T1000 (cell line): ENCODE results near the gene GJB2.

Source experiments
- DNase-seq: peaks from one replicate; lab custom pipeline; 2025; ENCODE audit warnings: mixed read lengths; lab: John Stamatoyannopoulos, UW

GJB2 gene

DNA sequence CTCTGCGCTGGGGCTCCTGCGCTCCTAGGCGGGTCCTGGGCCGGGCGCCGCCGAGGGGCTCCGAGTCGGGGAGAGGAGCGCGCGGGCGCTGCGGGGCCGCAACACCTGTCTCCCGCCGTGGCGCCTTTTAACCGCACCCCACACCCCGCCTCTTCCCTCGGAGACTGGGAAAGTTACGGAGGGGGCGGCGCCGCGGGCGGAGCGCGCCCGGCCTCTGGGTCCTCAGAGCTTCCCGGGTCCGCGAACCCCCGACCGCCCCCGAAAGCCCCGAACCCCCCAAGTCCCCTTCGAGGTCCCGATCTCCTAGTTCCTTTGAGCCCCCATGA, at the start of gene GJB2:
Gene GJB2 (minus strand): TSS at position 103 of the 326 bp plus-strand sequence. CDS start 3,357 bp downstream, outside the sequence.
- no peak for DNase-seq

DNA sequence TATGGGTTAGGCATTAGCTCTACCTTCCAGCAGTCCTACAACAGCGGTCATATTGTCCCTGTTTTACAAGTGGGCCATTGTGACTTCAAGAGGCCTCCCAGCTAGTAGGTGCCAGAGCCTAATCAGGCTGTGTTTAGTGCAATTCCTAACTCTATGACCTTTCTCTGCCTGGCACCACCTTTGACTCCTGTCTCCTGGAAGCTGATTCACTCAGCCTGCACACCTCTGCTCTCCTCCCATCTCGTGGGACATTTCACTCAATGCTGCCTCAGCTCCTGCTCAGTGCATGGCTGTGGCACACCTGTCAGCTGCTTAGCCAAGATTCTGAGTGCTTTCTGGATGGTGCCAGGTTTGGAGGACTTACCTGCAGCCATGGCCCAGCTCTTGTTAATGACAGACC, 48.9 kb upstream of the GJB2 start:
- DNase-seq: no peak

DNA sequence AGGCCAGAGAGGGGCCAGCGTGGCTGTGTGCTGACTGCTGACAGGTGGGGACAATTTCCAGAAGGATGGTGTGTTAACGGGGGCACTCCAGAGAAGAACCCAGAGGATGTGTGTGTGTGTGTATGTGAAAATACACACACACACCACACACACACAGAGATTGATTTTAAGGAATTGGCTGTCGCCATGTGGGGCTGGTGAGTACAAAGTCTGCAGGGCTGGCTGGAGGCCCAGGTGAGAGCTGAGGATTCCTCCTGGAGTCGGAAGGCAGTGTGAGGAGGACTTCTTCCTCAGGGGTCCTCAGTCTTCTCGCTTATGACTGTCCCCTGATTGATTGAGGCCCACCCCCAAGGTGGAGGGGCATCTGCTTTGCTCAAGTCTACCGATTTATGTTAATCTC, 47.0 kb upstream of the GJB2 start:
- DNase-seq: no peak

DNA sequence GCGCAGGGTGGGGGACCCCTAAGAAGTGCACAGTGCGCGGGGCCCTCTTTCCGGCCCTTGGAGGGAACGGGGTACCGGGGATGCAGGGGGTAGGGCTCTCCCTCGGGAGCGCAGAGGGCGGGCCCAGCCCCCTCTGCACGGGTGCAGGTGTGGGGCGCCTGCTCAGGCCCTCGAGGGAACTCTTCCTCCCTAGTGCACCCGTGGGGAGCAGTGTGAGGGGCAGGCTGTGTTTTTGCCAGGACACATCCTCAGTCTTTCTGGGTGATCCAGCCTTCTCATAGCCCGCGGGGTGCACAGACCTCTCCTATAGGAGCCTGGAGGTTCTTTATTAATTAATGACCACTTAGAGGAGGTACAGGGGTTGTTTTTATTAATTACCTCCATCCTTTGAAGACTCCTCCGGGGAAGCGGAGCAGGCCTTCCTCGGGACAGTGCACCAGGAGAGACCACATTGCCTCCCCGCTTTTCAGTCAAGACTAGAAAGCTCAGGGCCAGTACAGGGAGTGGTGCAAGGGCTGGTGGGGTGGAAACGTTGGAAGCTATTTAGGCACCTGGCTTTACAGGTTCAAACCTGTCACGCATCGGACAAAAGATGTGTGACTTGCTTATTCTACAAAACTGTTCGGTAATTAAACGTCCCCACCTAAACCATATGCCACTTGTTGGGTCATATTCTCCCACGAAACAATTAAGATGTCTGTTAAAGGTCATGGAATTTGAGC, 40.0 kb upstream of the GJB2 start:
- DNase-seq: no peak

DNA sequence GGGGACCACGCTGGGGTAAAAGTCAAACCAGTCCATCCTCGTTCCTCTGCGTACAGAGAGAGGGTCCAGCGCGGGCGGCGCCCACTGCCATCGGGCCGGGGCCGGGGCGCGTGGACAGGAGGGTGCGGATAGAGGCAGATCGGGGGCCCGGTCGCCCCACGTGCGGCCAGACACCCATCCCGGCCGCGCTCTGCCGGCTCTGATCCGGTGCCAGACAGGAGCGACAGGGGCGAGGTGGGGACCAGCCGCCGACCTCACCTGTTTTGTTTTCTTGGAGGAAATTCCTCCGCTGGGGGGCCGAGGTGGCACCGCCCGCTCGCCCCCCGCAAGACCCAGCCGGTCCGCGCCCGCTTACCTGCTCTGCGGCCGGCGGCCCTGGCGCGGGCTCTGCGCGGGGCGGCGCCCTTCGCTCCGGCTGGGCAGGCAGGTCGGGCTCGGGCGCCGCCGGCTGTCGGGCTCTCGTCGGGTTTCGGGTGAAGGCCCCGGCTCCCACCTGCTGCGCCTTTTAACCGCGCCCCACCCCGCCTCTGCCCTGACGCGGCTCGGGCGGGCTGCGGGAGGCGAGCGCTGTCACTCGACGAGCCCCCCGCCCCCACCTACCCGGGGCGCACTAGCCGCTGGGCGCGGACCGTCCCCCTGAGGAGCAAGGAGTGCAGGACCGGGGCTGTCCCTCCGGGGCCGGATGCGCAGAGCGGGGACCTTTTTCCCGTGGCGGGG, 39.3 kb upstream of the GJB2 start, which contains the start of gene GJB6:
Gene GJB6 (minus strand): TSS at position 481 of the 717 bp plus-strand sequence. CDS start 8,839 bp downstream, outside the sequence.
- DNase-seq: no peak

DNA sequence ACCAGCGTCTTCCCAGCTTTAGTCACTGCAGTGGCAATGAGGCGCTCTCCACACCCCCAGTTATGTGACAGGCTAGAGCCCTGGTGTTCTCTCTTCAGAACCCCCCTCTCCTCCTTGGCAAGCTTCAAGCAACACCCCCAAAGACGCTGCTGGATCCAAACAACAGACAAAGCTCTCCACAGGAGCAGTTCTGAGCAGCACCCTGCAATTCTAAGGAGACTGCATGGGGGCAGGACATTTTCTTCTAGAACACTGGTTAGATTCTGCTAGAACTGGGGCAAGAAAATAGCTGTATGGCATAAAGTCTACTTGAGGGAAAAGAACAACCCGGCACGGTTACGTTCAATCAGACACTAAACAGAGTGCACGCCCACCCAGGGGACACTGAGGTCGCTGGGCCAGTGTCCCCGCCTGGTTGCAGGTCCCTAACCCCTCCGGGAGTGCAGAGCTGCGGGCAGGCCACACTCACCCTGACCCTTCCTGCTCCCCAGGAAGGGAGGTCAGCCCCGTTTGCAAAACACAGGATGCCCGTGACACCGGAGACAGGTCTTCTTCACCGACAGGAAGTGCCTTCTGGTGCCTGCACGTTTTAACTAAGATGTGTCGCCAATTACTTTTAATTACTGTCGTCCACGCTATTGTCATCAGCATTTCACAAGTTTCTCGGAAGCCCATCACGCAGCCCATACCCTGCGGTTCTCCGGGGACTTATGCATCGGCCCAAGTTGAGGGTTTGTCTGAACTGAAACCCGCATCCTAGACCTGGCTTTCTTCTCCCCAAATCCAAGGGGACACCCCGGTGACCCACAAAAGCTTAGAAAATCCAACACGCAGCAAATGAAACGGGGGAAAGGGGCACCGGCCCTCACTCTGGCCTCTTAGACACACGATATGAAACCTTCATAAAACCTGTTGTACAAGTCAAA, 38.4 kb upstream of the GJB2 start:
- no peak for DNase-seq

DNA sequence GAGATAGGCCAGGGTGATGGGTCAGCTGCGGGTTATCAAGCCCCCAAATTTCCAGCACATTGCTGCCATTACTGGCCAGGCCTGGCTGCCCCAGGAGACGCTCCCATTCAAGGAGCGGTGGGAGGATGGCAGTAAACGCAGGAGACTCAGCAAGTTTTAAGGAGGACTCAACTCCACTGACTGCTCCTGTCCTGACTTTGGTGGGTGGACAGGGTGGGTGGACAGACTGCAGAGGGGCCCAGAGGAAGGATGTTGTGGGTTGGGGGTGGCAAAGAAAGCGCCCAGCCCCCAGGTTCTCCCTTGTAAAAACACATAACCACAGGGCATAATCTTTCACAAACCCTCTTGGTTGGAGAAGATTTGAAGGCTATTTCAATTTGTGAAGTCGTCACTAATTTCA, 35.0 kb upstream of the GJB2 start:
- DNase-seq: no peak

DNA sequence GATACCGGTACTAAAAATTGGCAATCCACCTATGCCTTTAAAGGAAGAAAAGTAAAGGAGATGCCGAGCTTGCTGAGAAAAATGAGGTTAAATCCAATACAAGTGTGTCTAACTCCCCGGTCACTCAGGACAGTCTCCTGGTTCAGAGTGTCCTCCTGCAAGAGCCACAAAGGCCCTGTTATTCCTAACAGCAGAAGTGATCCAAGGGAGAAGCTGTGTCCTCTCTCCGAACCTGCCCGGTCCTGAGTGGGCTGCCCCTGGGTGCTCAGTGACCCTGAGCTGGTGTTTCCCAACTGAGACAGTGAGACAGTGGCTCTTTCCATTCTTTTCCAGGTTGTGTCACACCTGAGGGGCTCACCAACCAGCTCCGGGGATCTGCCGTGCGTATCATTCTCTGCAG, 34.5 kb upstream of the GJB2 start:
- no peak for DNase-seq

DNA sequence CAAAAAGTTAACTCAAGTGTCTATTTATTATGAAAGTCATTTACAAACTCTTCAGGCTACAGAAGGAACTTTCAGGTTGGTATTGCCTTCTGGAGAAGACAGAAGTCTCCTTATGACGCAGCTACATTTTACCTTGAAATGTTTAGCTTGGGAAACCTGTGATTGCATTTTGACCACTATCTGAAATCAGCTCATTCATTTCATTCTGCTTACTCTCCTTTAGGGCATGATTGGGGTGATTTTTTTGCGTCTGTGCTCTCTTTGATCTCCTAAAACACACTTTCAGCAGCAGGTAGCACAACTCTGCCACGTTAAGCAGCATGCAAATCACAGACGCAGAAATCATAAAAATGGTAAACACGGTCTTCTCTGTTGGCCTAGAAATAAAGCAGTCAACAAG, 29.8 kb upstream of the GJB2 start:
- DNase-seq: no peak

DNA sequence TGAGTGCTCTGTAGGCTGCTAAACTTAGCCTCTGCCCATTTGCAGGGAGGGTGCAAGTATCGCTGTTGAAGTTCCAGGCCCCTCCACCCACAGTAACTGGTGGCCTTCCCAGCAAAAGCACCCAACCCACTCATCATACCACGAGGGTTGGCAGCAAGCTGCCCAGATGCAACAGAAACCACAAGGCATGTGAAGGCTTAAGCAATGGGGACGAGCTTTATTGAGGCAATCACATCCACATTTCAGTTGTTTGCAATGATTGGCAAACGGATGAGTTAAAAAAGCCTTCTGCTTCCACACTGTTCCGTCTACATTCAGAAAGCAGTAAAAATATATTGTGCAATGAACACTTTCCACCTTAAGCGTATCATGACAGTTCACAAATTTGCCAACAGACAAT, 29.0 kb upstream of the GJB2 start:
- DNase-seq: no peak

DNA sequence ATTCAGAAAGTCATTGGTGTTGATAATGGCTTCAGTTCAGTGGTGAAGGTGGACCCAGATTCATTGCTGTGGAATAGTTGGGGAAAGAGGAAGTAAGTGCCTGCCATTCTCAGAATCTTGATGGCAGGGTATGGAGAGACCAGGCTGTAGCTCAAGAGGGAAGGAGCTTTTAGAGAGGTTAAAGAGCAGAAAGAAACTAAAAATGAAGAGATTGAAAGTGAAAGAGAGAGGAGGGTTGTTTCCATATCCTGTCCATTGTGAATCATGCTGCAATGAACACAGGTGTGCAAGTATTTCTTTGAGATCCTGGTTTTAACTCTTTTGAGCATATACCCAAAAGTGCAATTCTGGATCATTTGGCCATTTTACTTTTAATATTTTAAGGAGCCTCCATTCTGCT, 26.8 kb upstream of the GJB2 start:
- no peak for DNase-seq

DNA sequence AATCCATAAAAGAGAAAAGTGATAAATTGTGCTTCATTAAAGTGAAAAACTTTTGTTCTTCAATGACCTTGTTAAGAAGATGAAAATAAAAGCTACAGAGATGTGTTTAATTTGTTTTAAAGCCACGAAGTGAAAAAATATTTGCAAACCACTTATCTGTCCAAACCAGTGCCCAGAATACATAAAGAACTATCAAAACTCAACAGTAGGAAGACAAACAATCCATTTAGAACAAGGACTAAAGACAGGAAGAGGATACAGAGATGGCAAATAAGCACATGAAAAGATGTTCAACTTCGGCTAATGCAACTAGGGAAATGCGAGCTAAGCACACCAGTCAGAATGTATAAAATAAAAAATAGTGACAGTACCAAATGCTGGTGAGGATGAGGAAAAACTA, 24.4 kb upstream of the GJB2 start:
- DNase-seq: no peak

DNA sequence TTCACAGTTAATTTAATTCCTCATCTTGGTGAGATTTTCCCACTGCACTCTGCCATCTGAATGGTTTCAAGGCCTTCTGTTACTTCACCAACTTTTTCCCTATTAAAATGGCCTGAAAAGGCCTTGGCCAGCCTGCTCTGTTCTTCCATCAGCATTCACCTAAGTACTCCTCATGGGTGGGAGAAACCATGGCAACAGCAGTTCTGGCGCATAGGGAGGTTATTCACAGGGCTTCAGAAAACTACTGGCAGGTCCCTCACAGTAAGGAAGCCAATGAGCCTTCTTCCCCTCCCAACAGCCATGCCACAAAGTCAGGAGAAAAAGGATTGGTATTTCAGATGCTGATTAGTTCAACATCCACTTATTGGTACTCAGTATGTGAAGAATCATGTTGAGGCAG, 17.2 kb upstream of the GJB2 start:
- DNase-seq: no peak

DNA sequence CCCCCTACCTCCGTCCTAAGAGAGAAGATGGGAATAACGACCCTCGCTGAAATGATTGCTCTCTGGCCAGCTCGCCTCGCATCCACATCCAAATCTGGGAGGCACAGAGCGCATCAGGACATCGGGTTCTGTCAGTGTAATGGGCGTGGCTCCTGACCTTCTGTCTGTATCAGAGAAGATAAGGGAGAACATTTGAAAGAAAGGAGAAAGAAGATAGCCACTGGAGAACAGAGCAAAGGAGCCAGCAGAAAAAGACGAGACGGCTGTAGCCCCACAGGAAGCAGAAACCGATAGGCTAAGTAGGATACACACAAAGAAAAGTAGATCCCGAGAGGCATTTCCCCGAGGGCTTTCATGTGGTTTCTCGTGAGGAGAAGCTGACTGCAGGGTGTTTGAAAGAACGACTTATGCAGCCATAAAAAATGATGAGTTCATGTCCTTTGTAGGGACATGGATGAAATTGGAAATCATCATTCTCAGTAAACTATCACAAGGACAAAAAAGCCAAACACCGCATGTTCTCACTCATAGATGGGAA, 14.0 kb upstream of the GJB2 start:
- DNase-seq: no peak

DNA sequence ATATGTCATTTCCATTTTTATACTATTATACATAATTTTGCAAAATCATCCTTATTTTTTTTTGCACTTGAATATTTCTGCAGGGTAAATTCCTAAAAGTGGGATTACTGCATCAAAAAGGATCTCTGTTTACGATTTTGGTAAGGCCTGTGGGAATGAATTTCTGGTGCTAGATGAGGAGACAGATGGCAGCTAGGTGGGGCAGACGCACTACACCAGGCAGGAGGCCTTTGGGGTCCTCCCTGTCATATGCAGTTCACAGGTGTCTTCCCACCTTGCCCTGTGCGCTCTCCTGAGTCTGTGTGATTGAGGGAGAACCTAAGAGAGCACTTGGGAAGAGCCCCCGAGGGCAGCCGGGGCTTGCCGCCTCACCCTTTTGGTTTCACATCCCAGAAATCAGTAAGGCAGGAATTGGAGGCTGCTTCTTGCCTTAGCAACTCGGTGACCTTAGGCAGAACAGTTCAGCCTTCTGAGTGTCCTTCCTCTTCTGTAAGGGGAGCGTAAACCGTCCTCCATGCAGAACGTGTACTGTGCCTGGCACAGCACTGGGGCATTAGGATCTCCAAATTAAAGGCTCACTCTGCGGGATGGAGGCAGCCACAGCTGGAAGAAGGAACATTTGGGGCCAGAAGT, 13.4 kb upstream of the GJB2 start:
- no peak for DNase-seq

DNA sequence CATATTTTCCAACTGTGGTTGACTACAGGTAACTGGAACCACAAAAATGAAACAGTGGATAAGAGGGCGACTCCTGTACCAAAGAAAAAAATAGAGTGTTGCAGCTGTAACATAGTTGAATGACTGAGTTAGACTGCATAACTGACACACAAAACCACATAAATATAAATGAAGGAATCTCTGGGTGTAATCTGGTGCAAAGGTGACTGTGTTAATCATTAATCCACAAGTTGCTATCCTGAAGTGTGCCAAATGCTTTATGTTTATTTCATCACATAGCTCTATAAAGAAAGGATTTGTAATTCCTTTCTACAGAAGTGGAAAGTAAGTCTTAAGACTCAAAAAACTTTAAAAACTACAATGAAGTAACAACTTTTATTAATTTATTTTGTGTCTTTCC, 6.0 kb upstream of the GJB2 start:
- no peak for DNase-seq

DNA sequence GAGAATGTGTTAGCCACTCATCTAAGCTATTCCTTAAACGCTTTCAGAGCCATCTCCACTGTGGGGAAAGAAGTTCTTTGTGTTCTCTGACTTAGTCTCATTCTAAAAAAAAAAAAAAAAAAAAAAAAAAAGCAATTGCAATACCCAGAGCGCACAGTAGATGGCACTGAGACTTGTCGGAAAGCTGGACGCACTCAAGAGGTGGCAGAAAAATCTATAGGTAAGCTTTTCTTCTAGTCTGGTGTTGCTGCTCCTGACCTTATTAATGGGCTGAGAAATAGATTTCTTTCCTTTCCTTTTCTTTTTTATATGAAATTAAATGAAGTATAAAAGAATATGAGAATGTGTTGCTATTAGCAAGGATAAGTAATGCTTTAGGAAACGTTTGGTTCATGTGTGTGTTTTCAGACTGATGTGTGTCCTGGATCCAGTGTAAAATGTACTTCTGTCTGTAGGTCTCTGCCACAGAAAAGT, 4.7 kb upstream of the GJB2 start:
- DNase-seq: no peak

DNA sequence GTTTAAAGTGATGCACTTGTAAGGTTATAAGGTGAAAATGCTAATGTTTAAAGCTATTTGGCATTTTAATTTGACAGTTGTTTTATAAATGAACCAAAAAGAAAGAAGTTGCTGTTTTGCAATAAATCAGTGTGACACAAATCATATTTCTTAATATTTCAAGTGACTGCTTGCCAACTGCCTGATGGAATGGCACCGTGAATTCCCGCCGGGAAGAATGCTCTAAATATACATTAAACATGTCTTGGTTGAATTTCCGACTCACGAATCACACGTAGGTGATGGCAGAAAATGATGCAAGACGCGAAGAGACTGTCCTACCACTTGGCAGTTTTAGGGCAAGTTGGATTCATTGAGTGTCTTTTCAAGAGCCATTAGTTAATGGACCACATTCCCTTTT, 3.1 kb upstream of the GJB2 start:
- DNase-seq: no peak

DNA sequence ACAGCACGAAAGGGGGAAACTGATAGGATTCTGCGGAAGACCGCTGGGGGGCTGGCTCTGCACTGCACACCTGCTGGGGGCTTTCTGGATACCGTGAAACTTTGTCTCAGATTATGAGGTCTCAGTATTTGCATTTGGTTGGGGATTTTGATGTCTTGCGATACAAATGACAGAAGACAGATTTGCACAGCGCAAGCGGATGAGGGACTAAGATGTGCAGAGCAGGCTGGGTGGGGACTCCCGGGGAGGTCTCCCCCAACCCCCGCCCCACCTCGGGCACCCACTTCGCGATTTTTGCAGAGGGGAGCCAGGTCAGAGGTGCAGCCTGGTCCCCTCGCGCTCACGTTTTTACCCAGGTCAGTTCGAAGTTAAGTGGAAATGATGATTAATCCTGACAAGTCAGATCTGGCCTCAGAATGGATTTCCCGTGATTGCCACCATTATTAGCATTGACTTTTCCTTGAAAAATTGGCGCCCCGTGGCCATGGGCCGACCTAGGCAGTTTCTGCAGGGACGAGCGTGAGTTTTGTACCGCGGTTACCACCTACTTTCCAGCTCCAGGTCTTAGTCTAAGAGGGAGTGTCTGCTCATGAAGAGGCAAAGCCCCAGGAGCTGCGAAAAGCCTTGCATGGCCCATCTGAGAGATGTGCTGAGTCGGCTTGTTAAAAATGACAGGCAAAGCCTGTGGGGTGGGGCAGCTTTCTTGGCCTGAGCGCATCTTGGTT, 1.3 kb upstream of the GJB2 start:
- no peak for DNase-seq

DNA sequence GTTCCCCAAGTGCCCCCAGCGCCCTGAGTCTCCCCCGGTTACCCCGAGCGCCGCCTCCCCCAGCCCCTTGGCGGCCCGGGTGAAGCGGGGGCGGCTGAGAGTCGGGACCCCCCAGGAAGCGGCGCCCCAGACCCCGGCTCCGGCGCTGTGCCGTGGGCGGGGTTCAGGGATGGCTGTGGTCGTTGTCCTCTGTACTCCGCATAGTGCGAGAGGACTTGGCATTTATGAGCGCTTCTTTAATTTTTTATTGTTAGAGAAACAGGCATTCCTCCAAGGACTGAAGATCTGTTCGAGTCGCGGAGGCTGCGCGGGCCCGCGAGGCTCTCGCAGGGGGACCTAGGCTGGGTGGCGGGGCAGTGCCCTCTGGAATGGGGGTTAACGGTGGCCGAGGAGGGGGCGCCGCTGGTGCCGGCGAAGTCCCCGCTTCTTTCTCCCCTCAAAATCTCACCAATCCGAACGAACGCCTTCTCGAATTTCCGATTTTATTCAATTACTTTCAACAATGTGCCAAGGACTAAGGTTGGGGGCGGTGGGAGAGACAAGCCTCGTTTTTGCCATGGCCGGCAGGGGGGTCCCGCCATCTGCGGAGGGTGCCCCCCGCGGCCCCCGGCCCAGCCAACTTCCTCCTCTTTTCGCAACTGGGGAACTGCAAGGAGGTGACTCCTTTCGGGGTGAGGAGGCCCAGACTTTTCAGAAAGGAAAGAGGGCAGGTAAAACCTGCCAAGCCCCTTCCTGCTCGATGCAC, 596 bp upstream of the GJB2 start:
- DNase-seq: no peak
